Activated CD8-positive, alpha-beta T cell treated with anti-CD3 and anti-CD28 coated beads for 36 hours (primary cell): Measurements from ENCODE around the gene STIL. TPM values are rescaled to one million over a fixed set of nuclear protein-coding genes. Genes with fewer than 3 reads are reported as not detected.
"Not testable (repeated sequence)": the region's sequence is repeated elsewhere in the genome, so short reads cannot be mapped to it uniquely, and the experiment has no call there.

Experiments
- ATAC-seq: fragments of 200-7000 bp; cut with Tn5 transposase; one replicate; pipeline ENCODE4 v1.10.0; 2021; ENCODE audit warnings: mild to moderate bottlenecking, moderate library complexity
- CTCF ChIA-PET: fragments of 350-600 bp; sonication (Branson Sonifier 250); formaldehyde crosslinking; loops from one replicate; lab custom pipeline; 2021; ENCODE audit warnings: antibody characterized with exemption; lab: Charles Lee
- POLR2A ChIA-PET: fragments of 350-600 bp; sonication (Branson Sonifier 250); formaldehyde crosslinking; loops from one replicate; lab custom pipeline; 2021; ENCODE audit warnings: antibody characterized with exemption; lab: Charles Lee
- DNase-seq: peaks from one replicate; pipeline ENCODE4 v3.0.0-alpha.2; 2020
- H3K27ac Mint-ChIP-seq: one replicate; pipeline ENCODE4 v1.8.0; 2021; ENCODE audit warnings: mild to moderate bottlenecking, mixed read lengths
- H3K27me3 Mint-ChIP-seq: one replicate; pipeline ENCODE4 v1.8.0; 2021; ENCODE audit warnings: mixed read lengths
- H3K36me3 Mint-ChIP-seq: one replicate; pipeline ENCODE4 v1.8.0; 2021; ENCODE audit warnings: low read depth, mixed read lengths
- H3K4me1 Mint-ChIP-seq: one replicate; pipeline ENCODE4 v1.8.0; 2021; ENCODE audit warnings: low read depth, mixed read lengths
- H3K4me3 Mint-ChIP-seq: one replicate; pipeline ENCODE4 v1.8.0; 2021; ENCODE audit warnings: mild to moderate bottlenecking, moderate library complexity, mixed read lengths
- H3K9me3 Mint-ChIP-seq: one replicate; pipeline ENCODE4 v1.8.0; 2021; ENCODE audit warnings: mixed read lengths
- CTCF ChIP-seq: fragments of 200-600 bp; IDR thresholded peaks from one replicate; pipeline ENCODE4 v1.8.0; 2022; ENCODE audit warnings: antibody characterized with exemption, mild to moderate bottlenecking
- intact Hi-C: fragments of 100-400 bp; cut with micrococcal nuclease; formaldehyde crosslinking; loops from one replicate; pipeline ENCODE4 v1.10.0; 2022
- total RNA-seq, 2 experiments: library from RNA; stranded (reverse); gene quantifications; one replicate each; pipeline ENCODE4 v1.2.3, GENCODE V29; 2021

The STIL gene
- total RNA-seq, 2 experiments from 2014 or later = 22.8 to 24.5 TPM

- intact Hi-C loops = no loop called here
- ATAC-seq (no peak), DNase-seq (no peak)
- no peak overlapping the region for H3K4me3 Mint-ChIP-seq
- H3K9me3 Mint-ChIP-seq = peaks cover 2% of the 10 kb centered on the region
- POLR2A ChIA-PET = interaction anchor here (0.6 kb wide), 1 partner anchor 1416 kb away, joined by 3 read pairs; no protein-coding TSS in a partner anchor
- no peak for TF ChIP-seq CTCF
- CTCF ChIA-PET = interaction anchor here (1.0 kb wide), 1 partner anchor 10 kb away, joined by 3 read pairs; no protein-coding TSS in a partner anchor
- H3K4me1 Mint-ChIP-seq = peaks cover 21% of the 10 kb centered on the region
- H3K27ac Mint-ChIP-seq = no peak overlapping the region
- H3K36me3 Mint-ChIP-seq = peaks cover 12% of the 10 kb centered on the region
- no peaks in the 10 kb centered on the region for H3K27me3 Mint-ChIP-seq
Measured at GRCh38 chr1:47347735-47348134, 33.8 kb upstream of the STIL start.

- DNase-seq, CTCF ChIA-PET, intact Hi-C loops, H3K4me3 Mint-ChIP-seq, H3K9me3 Mint-ChIP-seq, ATAC-seq, H3K27ac Mint-ChIP-seq, POLR2A ChIA-PET, H3K27me3 Mint-ChIP-seq: not testable (repeated sequence)
- Mint-ChIP-seq H3K36me3 (peaks cover 12% of the 10 kb centered on the region), H3K4me1 (peaks cover 18% of the 10 kb centered on the region)
Measured at GRCh38 chr1:47346979-47347378, 33.0 kb upstream of the STIL start.

GRCh38 chr1:47340227-47340626 lies 26.3 kb upstream of the STIL start:
- CTCF ChIA-PET = no interaction called here
- H3K27ac Mint-ChIP-seq = no peak overlapping the region

GRCh38 chr1:47338249-47339077 lies 24.5 kb upstream of the STIL start:
- Mint-ChIP-seq H3K36me3 (peaks cover 21% of the 10 kb centered on the region), H3K4me1 (peaks cover 25% of the 10 kb centered on the region), H3K27me3 (no peaks in the 10 kb centered on the region), H3K9me3 (no peaks in the 10 kb centered on the region), H3K27ac (no peak overlapping the region), H3K4me3 (no peak overlapping the region)
- CTCF ChIA-PET = interaction anchor here (0.6 to 1.3 kb wide), 5 partner anchors 7 to 159 kb away, joined by 3 to 4 read pairs (median 3); no protein-coding TSS in a partner anchor
- intact Hi-C loops = no loop called here
- POLR2A ChIA-PET = no interaction called here
- ATAC-seq (no peak), DNase-seq (no peak)
- no peak for TF ChIP-seq CTCF

More at GRCh38 chr1:47340227-47340626, 26.3 kb upstream of the STIL start:
- H3K27me3 Mint-ChIP-seq = no peaks in the 10 kb centered on the region
- POLR2A ChIA-PET = no interaction called here
- peaks cover 16% of the 10 kb centered on the region for H3K36me3 Mint-ChIP-seq
- H3K4me1 Mint-ChIP-seq = peaks cover 23% of the 10 kb centered on the region
- ATAC-seq (no peak), DNase-seq (no peak)
- H3K4me3 Mint-ChIP-seq = no peak overlapping the region
- no peak for TF ChIP-seq CTCF
- H3K9me3 Mint-ChIP-seq = no peaks in the 10 kb centered on the region
- intact Hi-C loops = no loop called here

GRCh38 chr1:47337350-47337749 lies 23.4 kb upstream of the STIL start:
- H3K4me1 Mint-ChIP-seq = peaks cover 25% of the 10 kb centered on the region
- CTCF ChIA-PET = interaction anchor here (0.7 to 1.2 kb wide), 3 partner anchors 9 to 44 kb away, joined by 3 read pairs; no protein-coding TSS in a partner anchor
- intact Hi-C loops = no loop called here
- H3K27me3 Mint-ChIP-seq = no peaks in the 10 kb centered on the region
- DNase-seq = no peak
- no peak overlapping the region for H3K4me3 Mint-ChIP-seq
- ATAC-seq = no peak
- no peak overlapping the region for H3K27ac Mint-ChIP-seq
- POLR2A ChIA-PET = interaction anchor here (0.7 kb wide), 1 partner anchor 51 kb away, joined by 3 read pairs; no protein-coding TSS in a partner anchor
- no peak for TF ChIP-seq CTCF
- H3K36me3 Mint-ChIP-seq = peaks cover 21% of the 10 kb centered on the region
- no peaks in the 10 kb centered on the region for H3K9me3 Mint-ChIP-seq
